ENCODE measurements around the gene TMEM151B.
"Not testable (repeated sequence)": the region's sequence is repeated elsewhere in the genome, so short reads cannot be mapped to it uniquely, and the experiment has no call there.

Gene TMEM151B

GRCh38 chr6:44269921-44270525 lies at the start of gene TMEM151B:
Gene TMEM151B (plus strand): TSS chr6:44270450. CDS start chr6:44270743, 293 bp downstream.
- DNase-seq (ENCODE audit: low spot score): no peak

- no peak for DNase-seq (ENCODE audit: low spot score)
Measured at GRCh38 chr6:44220913-44221290, 49.3 kb upstream of the TMEM151B start.

DNA sequence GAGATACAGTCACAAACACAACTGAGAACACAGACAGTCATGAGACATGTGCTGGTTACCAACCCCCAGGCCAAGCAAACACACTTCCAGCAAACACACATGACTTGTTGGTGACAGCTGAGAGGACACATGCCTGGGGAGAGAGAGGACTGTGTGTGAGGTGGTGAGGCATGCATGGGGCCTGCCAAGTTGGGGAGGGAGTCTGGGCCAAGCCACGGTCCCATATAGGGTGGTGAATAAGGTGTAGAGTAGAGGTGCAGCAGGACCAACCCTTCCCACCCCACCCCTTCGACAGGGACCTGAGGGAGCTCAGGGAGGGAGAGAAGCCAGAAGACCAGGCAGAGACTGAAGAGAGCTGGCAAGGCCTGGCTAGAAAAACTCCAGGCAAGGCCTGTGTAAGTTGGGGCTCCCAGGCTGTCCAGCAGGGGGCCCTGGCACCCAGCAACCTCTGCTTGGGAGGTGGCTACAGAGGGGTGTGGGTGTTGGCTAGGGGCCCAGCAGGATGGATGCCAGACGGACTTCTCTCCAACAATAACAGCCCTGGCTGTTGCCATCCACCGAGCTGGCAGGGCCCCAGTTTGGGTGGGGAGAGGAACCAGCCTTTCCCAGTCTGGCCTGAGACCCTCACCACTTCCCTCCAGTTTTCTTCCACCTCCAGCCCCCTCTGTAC lies 48.8 kb upstream of the TMEM151B start:
- DNase-seq (ENCODE audit: low spot score): peak; percentile 75

DNA sequence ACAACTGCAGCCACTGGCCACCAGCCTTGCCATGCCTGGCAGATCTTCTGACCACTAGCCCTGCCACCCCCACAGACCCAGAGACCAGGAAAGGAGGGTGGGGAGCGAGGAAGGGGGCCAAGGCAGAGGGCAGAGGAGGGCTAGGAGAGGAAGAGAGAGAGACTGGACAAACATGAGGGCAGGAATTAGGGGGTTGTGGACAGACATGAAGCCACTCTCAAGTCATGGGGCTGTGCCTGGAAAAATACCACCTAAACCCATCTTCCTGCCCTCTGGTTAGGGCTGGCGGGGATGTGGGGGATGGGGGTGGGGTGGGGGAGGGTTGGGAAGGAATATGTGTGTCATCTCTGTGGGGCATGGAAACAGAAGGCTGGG lies 48.3 kb upstream of the TMEM151B start:
- DNase-seq (ENCODE audit: low spot score): no peak

DNA sequence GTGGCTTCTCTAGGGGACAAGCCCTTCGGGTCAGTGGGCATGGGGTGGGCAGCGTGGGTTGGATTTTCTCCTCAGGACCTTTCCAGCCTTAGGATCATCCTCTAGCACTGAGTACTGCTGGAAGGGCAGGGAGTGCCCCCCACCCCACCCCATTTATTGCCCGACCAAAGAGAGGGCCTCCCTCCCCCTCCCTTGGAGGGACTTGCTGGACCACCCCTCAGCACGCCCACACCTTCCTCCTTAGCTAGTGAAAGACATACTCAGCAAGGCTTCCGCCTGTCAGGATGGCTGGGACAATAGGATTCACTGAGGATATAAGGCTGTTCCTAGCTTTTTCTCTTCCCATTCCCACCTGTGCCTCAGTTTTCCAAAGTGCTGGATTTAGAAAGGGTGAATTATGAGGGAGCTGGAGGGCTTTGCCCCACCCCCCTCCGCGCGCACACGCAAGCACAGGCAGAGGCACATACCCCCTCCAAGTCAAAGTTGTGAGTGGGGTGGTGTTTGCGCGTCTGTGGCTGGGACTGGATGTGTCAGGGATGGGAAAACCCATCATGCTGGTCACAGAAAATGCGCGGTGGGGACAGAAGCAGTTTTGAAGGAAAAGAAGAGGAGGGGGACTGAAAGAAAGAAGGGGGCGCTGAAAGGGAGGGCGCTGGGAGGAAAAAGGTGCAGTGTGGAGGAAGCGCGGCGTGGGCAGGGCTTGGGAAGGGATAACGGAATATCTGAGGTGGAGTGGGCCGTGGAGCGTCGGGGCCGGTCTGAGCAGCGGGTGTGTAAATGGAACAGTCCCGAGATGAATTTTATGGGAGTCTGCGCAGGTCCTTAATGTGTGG lies 47.5 kb upstream of the TMEM151B start:
- DNase-seq (ENCODE audit: low spot score): no peak

GRCh38 chr6:44223319-44224028 lies 46.8 kb upstream of the TMEM151B start, which contains the start of gene SLC29A1:
Gene SLC29A1 (plus strand): TSS chr6:44223595. CDS start chr6:44227314, 3,719 bp downstream.
- peak; percentile 83 for DNase-seq (ENCODE audit: low spot score)

GRCh38 chr6:44224029-44224964 lies 46.0 kb upstream of the TMEM151B start:
- no peak for DNase-seq (ENCODE audit: low spot score)

GRCh38 chr6:44224965-44225305 lies 45.3 kb upstream of the TMEM151B start:
- DNase-seq (ENCODE audit: low spot score): no peak

DNA sequence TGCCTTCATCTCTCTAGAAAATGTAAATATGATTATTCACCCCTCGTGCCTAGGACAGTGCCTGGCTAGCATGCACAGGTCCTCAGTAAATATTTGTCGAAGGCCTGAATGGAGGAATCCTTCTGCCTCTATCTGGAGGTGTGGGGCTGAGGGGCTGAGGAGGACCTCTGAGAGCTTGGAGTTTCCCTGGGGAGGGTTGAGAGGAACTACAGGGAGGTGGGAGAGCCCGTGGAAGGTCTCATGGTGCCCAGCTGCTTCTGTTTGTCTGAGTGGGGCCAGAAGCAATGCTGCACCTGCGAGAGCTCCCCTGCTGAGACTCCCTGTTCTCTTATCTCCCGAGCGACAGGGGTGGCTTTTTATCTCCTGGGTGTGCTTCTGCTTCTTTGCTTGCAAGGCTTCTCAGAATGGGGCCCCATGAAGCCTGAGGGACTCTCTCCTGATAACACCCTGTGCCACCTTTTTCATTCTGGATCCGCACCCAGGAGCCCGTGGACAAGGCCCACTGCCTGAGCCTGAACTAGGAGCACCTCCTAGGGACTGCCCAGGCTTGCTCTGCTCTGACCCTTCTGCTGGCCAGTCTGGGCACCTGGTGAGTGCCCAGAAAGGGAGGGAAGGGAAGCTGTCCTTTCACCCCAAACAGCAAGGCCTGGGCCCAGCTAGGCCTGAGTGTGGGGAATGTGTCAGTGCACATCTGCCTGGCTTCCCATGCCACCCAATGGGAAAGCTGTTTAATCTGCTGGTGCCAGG lies 44.5 kb upstream of the TMEM151B start:
- DNase-seq (ENCODE audit: low spot score): no peak

GRCh38 chr6:44226368-44227147 lies 43.7 kb upstream of the TMEM151B start:
- no peak for DNase-seq (ENCODE audit: low spot score)

- no peak for DNase-seq (ENCODE audit: low spot score)
Measured at GRCh38 chr6:44227148-44227793, 43.0 kb upstream of the TMEM151B start.

DNA sequence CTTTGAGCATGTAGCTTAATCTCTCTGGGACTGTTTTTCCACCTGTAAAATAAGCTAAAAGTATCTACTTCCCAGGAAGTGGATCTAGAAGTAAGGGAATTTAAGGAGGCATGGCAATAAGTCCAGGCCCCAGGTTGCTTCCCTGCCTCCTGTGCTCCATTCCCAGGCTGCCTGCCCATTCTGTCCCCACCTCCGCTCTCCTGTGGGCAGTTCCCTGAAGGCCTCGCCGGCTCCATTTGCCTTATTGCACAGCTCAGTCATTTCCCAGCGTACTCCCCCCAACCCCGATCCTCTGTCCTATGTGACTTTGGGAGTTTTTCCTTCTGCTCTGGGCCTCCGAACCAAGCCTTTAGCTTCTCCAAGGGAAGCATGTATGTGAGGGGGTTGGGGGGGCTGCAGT lies 42.2 kb upstream of the TMEM151B start:
- DNase-seq (ENCODE audit: low spot score): no peak

DNA sequence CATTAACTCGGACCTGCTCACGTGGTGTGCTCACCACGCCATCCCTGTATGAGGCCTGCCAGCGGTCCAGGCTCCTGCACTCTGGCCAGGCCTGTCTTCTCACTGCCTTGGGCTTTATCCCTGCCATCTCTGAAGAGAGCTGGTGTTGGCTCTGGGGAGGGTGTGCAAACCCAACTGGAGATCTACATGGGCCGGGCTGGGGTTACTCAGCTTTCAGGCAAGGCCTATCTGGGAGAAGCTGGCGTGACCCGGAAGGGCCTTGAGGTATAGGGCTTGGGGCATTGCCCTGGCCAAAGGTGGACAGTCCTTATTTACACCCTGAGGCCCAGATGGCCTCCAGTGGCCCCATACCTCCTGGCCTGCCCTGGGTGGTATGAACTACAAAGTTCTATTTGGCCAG lies 41.8 kb upstream of the TMEM151B start:
- no peak for DNase-seq (ENCODE audit: low spot score)

- no peak for DNase-seq (ENCODE audit: low spot score)
Measured at GRCh38 chr6:44228836-44229235, 41.4 kb upstream of the TMEM151B start.

DNA sequence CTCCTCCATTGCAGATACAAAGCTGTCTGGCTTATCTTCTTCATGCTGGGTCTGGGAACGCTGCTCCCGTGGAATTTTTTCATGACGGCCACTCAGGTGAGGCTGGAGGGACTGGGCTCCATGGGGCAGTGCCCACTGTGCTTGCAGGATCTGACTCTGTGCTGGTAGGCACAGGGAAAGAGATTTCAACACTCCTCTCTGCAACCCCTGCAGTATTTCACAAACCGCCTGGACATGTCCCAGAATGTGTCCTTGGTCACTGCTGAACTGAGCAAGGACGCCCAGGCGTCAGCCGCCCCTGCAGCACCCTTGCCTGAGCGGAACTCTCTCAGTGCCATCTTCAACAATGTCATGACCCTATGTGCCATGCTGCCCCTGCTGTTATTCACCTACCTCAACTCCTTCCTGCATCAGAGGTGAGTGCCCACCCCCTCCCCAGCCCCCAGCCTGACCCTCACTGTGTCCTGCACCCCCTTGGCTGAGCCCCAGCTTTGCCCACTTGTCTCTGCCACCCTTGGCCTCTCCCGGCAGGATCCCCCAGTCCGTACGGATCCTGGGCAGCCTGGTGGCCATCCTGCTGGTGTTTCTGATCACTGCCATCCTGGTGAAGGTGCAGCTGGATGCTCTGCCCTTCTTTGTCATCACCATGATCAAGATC lies 40.7 kb upstream of the TMEM151B start:
- no peak for DNase-seq (ENCODE audit: low spot score)

DNA sequence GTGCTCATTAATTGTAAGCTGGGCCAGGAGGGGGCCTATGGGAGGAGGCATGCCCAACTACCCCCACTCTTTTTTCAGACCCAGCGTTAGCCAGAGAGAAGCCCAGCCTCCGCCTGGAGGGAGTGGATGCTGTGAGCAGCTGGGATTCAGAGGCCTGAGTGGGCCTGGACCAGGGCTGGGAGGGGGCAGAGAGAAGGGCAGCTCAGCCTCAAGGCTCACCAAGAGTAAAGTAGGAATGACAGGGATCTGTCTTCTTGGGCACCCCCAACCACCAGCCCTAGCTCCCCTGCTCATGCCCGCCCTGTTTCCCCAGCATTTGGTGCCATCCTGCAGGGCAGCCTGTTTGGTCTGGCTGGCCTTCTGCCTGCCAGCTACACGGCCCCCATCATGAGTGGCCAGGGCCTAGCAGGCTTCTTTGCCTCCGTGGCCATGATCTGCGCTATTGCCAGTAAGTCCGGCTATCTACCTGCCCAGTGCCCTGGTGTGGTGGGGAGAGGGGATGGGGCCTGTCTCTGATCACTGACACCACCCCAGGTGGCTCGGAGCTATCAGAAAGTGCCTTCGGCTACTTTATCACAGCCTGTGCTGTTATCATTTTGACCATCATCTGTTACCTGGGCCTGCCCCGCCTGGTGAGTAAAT lies 40.1 kb upstream of the TMEM151B start:
- DNase-seq (ENCODE audit: low spot score): no peak

- DNase-seq (ENCODE audit: low spot score): not testable (repeated sequence)
Measured at GRCh38 chr6:44231426-44231825, 38.8 kb upstream of the TMEM151B start.
